ENCODE results near the gene WDR70. TPM values are rescaled to one million over a fixed set of nuclear protein-coding genes. Genes with fewer than 3 reads are reported as not detected.

The WDR70 gene
- total RNA-seq, 1 donor from 2014 or later, result 18.7 TPM

GRCh38 chr5:37571985-37572384 lies 192.9 kb downstream of the WDR70 start:
- Histone ChIP-seq H3K4me1 (peaks cover 7% of the 10 kb centered on the region), H3K36me3 (no peaks in the 10 kb centered on the region), H3K4me3 (no peak overlapping the region), H3K27me3 (ENCODE audit: low read depth) (no peaks in the 10 kb centered on the region), H3K27ac (replicated peaks) (no peak overlapping the region), H3K9me3 (replicated peaks) (no peaks in the 10 kb centered on the region)
- no peak for TF ChIP-seq CTCF (IDR thresholded peaks at IDR 0.05; ENCODE audit: borderline replicate concordance)
- DNase-seq, result no peak
- intact Hi-C loops (cut with micrococcal nuclease), result no loop called here

GRCh38 chr5:37575541-37576489 lies 196.7 kb downstream of the WDR70 start:
- intact Hi-C loops (cut with micrococcal nuclease), result no loop called here
- H3K27me3 ChIP-seq (ENCODE audit: low read depth), result no peaks in the 10 kb centered on the region
- DNase-seq, result no peak
- H3K4me1 ChIP-seq, result no peaks in the 10 kb centered on the region
- TF ChIP-seq CTCF (IDR thresholded peaks at IDR 0.05; ENCODE audit: borderline replicate concordance), result no peak
- no peak overlapping the region for H3K27ac ChIP-seq (replicated peaks)
- H3K4me3 ChIP-seq, result no peak overlapping the region
- no peaks in the 10 kb centered on the region for H3K9me3 ChIP-seq (replicated peaks)
- H3K36me3 ChIP-seq, result no peaks in the 10 kb centered on the region

- H3K4me1 ChIP-seq, result no peaks in the 10 kb centered on the region
- H3K27ac ChIP-seq (replicated peaks), result no peak overlapping the region
- H3K9me3 ChIP-seq (replicated peaks), result no peaks in the 10 kb centered on the region
- no peak overlapping the region for H3K4me3 ChIP-seq
- H3K36me3 ChIP-seq, result no peaks in the 10 kb centered on the region
- H3K27me3 ChIP-seq (ENCODE audit: low read depth), result no peaks in the 10 kb centered on the region
- intact Hi-C loops (cut with micrococcal nuclease), result no loop called here
- no peak for DNase-seq
- no peak for TF ChIP-seq CTCF (IDR thresholded peaks at IDR 0.05; ENCODE audit: borderline replicate concordance)
Observed at GRCh38 chr5:37576552-37576951, 197.4 kb downstream of the WDR70 start.

- H3K27me3 ChIP-seq (ENCODE audit: low read depth), result no peaks in the 10 kb centered on the region
- no peak for TF ChIP-seq CTCF (IDR thresholded peaks at IDR 0.05; ENCODE audit: borderline replicate concordance)
- no peak for DNase-seq
- intact Hi-C loops (cut with micrococcal nuclease), result no loop called here
- H3K4me3 ChIP-seq, result no peak overlapping the region
- H3K4me1 ChIP-seq, result no peaks in the 10 kb centered on the region
- H3K27ac ChIP-seq (replicated peaks), result no peak overlapping the region
- H3K9me3 ChIP-seq (replicated peaks), result no peaks in the 10 kb centered on the region
- no peaks in the 10 kb centered on the region for H3K36me3 ChIP-seq
Observed at GRCh38 chr5:37578176-37578575, 199.1 kb downstream of the WDR70 start.

- no peak for TF ChIP-seq CTCF (IDR thresholded peaks at IDR 0.05; ENCODE audit: borderline replicate concordance)
- no peaks in the 10 kb centered on the region for H3K27me3 ChIP-seq (ENCODE audit: low read depth)
- intact Hi-C loops (cut with micrococcal nuclease), result no loop called here
- no peak for DNase-seq
- no peaks in the 10 kb centered on the region for H3K9me3 ChIP-seq (replicated peaks)
- no peaks in the 10 kb centered on the region for H3K36me3 ChIP-seq
- no peak overlapping the region for H3K27ac ChIP-seq (replicated peaks)
- H3K4me1 ChIP-seq, result no peaks in the 10 kb centered on the region
- no peak overlapping the region for H3K4me3 ChIP-seq
Observed at GRCh38 chr5:37580106-37580505, 201.0 kb downstream of the WDR70 start.

Data from left ventricle myocardium inferior (tissue), 1 donor.